GM12878 (cell line): ENCODE measurements around the gene EOLA1. TPM values are rescaled to one million over a fixed set of nuclear protein-coding genes. Genes with fewer than 3 reads are reported as not detected.

Source experiments
- ATAC-seq: fragments of 200-7000 bp; cut with Tn5 transposase; 3 replicates; pipeline ENCODE4 v1.9.1; 2020; ENCODE audit warnings: mild to moderate bottlenecking, moderate library complexity
- BruUV-seq: library from RNA; stranded (reverse); fragments of 400-500 nt; replicated peaks from 2 replicates; lab custom pipeline; 2021; lab: Mats Ljungman, UMichigan
- CTCF ChIA-PET: fragments of 300-600 bp; sonication (Branson Sonifier 250); formaldehyde crosslinking; extraction: SDS; loops from one replicate; lab custom pipeline; 2021; ENCODE audit warnings: inconsistent platforms; lab: Yijun Ruan, JAX
- POLR2A ChIA-PET: fragments of 350-600 bp; formaldehyde crosslinking; extraction: SDS; loops from one replicate; lab custom pipeline; 2021; ENCODE audit warnings: inconsistent platforms; lab: Charles Lee
- RAD21 ChIA-PET: fragments of 300-600 bp; sonication (Branson Sonifier 250); formaldehyde crosslinking; loops from one replicate; lab custom pipeline; 2023; ENCODE audit warnings: antibody characterized with exemption; ENCODE audit not compliant: unreplicated experiment; lab: Charles Lee
- SMC1A ChIA-PET: fragments of 300-600 bp; sonication (Branson Sonifier 250); formaldehyde crosslinking; loops from one replicate; lab custom pipeline; 2023; ENCODE audit not compliant: unreplicated experiment, uncharacterized antibody; lab: Charles Lee
- DNase-seq: peaks from one replicate; pipeline ENCODE4 v3.0.0-alpha.2; 2011; ENCODE audit warnings: low read depth, low spot score
- FAIRE-seq: peaks from 3 replicates; lab custom pipeline; 2011; peaks lifted over from hg19 to GRCh38; lab: Jason Lieb, UNC
- H2AFZ ChIP-seq: 2 replicates; pipeline ENCODE4 v1.6.0; 2011; ENCODE audit warnings: low read depth, low read length, control low read depth; ENCODE audit not compliant: control insufficient read depth
- H3K27ac ChIP-seq: 2 replicates; pipeline ENCODE4 v1.5.1; 2011; ENCODE audit warnings: control low read depth; ENCODE audit not compliant: control insufficient read depth, insufficient read depth
- H3K27me3 ChIP-seq, 2 experiments: replicated peaks in 1 of 2; 2 replicates each; pipeline versions ENCODE4 v1.6.0 to v1.6.1; 2011; ENCODE audit warnings: low read length in 1 of 2; ENCODE audit not compliant: control insufficient read depth in 2 of 2, insufficient read depth in 2 of 2
- H3K36me3 ChIP-seq, 2 experiments: 2 replicates each; pipeline ENCODE4 v1.5.1; 2011; ENCODE audit warnings: low read length in 1 of 2; ENCODE audit not compliant: control insufficient read depth in 2 of 2, insufficient read depth in 2 of 2
- H3K4me1 ChIP-seq: 2 replicates; pipeline ENCODE4 v1.6.1; 2011; ENCODE audit warnings: mild to moderate bottlenecking, low read length, moderate library complexity, mixed read lengths; ENCODE audit not compliant: control insufficient read depth, insufficient read depth
- H3K4me2 ChIP-seq: 2 replicates; pipeline ENCODE4 v1.6.0; 2011; ENCODE audit warnings: control low read depth; ENCODE audit not compliant: control insufficient read depth, insufficient read depth
- H3K4me3 ChIP-seq: fragments of 200-600 bp; sonication (generic); 2 replicates; pipeline ENCODE4 v1.5.1; 2016
- H3K79me2 ChIP-seq: 2 replicates; pipeline ENCODE4 v1.6.0; 2011; ENCODE audit warnings: low read length; ENCODE audit not compliant: control insufficient read depth, insufficient read depth
- H3K9ac ChIP-seq: 2 replicates; pipeline ENCODE4 v1.8.0; 2011; ENCODE audit warnings: low read length, control low read depth, mixed read lengths; ENCODE audit not compliant: control insufficient read depth, insufficient read depth
- H3K9me3 ChIP-seq: replicated peaks from 3 replicates; pipeline ENCODE4 v1.5.1; 2011; ENCODE audit warnings: mild to moderate bottlenecking, low read length; ENCODE audit not compliant: control insufficient read depth, insufficient read depth
- H4K20me1 ChIP-seq: 2 replicates; pipeline ENCODE4 v1.6.0; 2011; ENCODE audit not compliant: control insufficient read depth, insufficient read depth
- DPF2 ChIP-seq: fragments of 450-650 bp; IDR thresholded peaks from 2 replicates; pipeline ENCODE4 v1.6.1; 2017; ENCODE audit warnings: mild to moderate bottlenecking
- JUND ChIP-seq: IDR thresholded peaks from 2 replicates; pipeline ENCODE4 v1.6.1; 2012; ENCODE audit warnings: low read depth, mild to moderate bottlenecking, low read length, improper control_type of control experiment, moderate library complexity
- KAT2A ChIP-seq: conservative IDR thresholded peaks from 2 replicates; pipeline ENCODE4 v1.6.1; 2011; ENCODE audit warnings: low read depth, low read length; ENCODE audit not compliant: control insufficient read depth
- KLF5 ChIP-seq: fragments of 450-650 bp; IDR thresholded peaks from 2 replicates; pipeline ENCODE4 v1.6.1; 2014; ENCODE audit warnings: mild to moderate bottlenecking; ENCODE audit not compliant: partially characterized antibody
- NBN ChIP-seq: fragments of 450-650 bp; IDR thresholded peaks from 2 replicates; pipeline ENCODE4 v1.6.1; 2016
- NFIC ChIP-seq: IDR thresholded peaks from 2 replicates; pipeline ENCODE4 v1.6.1; 2012; ENCODE audit warnings: low read depth, mild to moderate bottlenecking, inconsistent platforms, low read length, moderate library complexity
- NFXL1 ChIP-seq: fragments of 450-650 bp; IDR thresholded peaks from 2 replicates; pipeline ENCODE4 v1.6.1; 2017; ENCODE audit warnings: antibody characterized with exemption, mild to moderate bottlenecking, borderline replicate concordance
- POLR2AphosphoS2 ChIP-seq: IDR thresholded peaks from 2 replicates; pipeline ENCODE4 v1.6.1; 2011; ENCODE audit warnings: low read depth, mild to moderate bottlenecking, low read length, improper control_type of control experiment, moderate library complexity
- RAD21 ChIP-seq: IDR thresholded peaks from 2 replicates; pipeline ENCODE4 v1.6.1; 2011; ENCODE audit warnings: mild to moderate bottlenecking, low read depth, low read length, moderate library complexity; ENCODE audit not compliant: insufficient read depth
- SIX5 ChIP-seq: IDR thresholded peaks from 2 replicates; pipeline ENCODE4 v1.6.1; 2011; ENCODE audit warnings: mild to moderate bottlenecking, low read depth, low read length, moderate library complexity; ENCODE audit not compliant: severe bottlenecking
- SMC3 ChIP-seq: IDR thresholded peaks from 2 replicates; pipeline ENCODE4 v1.6.1; 2011; ENCODE audit warnings: low read length, improper control_type of control experiment, borderline replicate concordance
- TARDBP ChIP-seq: IDR thresholded peaks from 2 replicates; pipeline ENCODE4 v1.6.1; 2016; ENCODE audit warnings: borderline replicate concordance
- YBX1 ChIP-seq: fragments of 450-650 bp; IDR thresholded peaks from 2 replicates; pipeline ENCODE4 v1.6.1; 2016; ENCODE audit warnings: antibody characterized with exemption
- WGBS: methylation state at CpG from one replicate; pipeline ENCODE4 v1.1.6; 2016; ENCODE audit warnings: low lambda C conversion rate; ENCODE audit not compliant: insufficient replicate concordance, insufficient coverage; ENCODE audit errors: missing lambda C conversion rate; 5-methylcytosine and 5-hydroxymethylcytosine counted together
- in situ Hi-C: fragments of 300-500 bp; cut with MboI; formaldehyde crosslinking; loops from 9 replicates; pipeline ENCODE4 v1.14.3; 2018; ENCODE audit warnings: mixed read lengths
- intact Hi-C: fragments of 100-400 bp; cut with micrococcal nuclease; formaldehyde crosslinking; loops from one replicate; pipeline ENCODE4 v1.14.2; 2022; ENCODE audit not compliant: unreplicated experiment
- polyA plus RNA-seq, 11 experiments: library from polyadenylated mRNA; depleted of rRNA in 4 of 11; unstranded in 6 of 11; stranded (reverse) in 5 of 11; fragments of >200 nt; fragmentation: Nextera tagmentation in 4 of 11; fragmentation: Illumina TruSeq in 1 of 11; extraction: Ambion mirVana in 4 of 11; extraction: Trizol in 1 of 11; gene quantifications; 1 replicate in 1 of 11; 2 replicates in 10 of 11; pipeline versions ENCODE4 v1.2.1 to v1.2.3, GENCODE V29; 2011 to 2016; ENCODE audit warnings: inconsistent platforms in 2 of 11, missing spikeins in 2 of 11, low read depth in 1 of 11
- total RNA-seq, 4 experiments: library from RNA; depleted of rRNA in 3 of 4; stranded (reverse); fragments of >200 nt in 3 of 4; fragmentation: Illumina TruSeq in 1 of 4; extraction: Trizol in 1 of 4; gene quantifications; 2 replicates each; pipeline versions ENCODE4 v1.2.1 to v1.2.3, GENCODE V29; 2013 to 2021
- TF ChIP-seq, protein P1 (sequence below): fragments of 450-650 bp; IDR thresholded peaks from 2 replicates; pipeline ENCODE4 v1.6.1; 2016; ENCODE audit warnings: mild to moderate bottlenecking
- TF ChIP-seq, protein P2 (sequence below), 3 experiments: IDR thresholded peaks in 2 of 3; conservative IDR thresholded peaks in 1 of 3; 2 replicates each; pipeline ENCODE4 v1.5.1; 2011; ENCODE audit warnings: low read depth in 3 of 3, low read length in 3 of 3, mild to moderate bottlenecking in 3 of 3, control low read depth in 2 of 3, moderate library complexity in 2 of 3, inconsistent platforms in 1 of 3, mixed read lengths in 1 of 3; ENCODE audit not compliant: control insufficient read depth in 2 of 3, insufficient read depth in 1 of 3; ENCODE audit errors: extremely low read depth in 1 of 3
- TF ChIP-seq, protein P3 (sequence below): fragments of 450-650 bp; IDR thresholded peaks from 2 replicates; pipeline ENCODE4 v1.6.1; 2017; ENCODE audit warnings: low read depth, mild to moderate bottlenecking, moderate library complexity
- TF ChIP-seq, protein P4 (sequence below): fragments of 450-650 bp; IDR thresholded peaks from 2 replicates; pipeline ENCODE4 v1.6.1; 2016; ENCODE audit warnings: mild to moderate bottlenecking

The EOLA1 gene
- total and polyA plus RNA-seq, 10 of the 15 experiments (the other 5 are each of a cell fraction or from before 2014, with no cell fraction given) = 9.2 to 42.3 (median 24.3) TPM

DNA sequence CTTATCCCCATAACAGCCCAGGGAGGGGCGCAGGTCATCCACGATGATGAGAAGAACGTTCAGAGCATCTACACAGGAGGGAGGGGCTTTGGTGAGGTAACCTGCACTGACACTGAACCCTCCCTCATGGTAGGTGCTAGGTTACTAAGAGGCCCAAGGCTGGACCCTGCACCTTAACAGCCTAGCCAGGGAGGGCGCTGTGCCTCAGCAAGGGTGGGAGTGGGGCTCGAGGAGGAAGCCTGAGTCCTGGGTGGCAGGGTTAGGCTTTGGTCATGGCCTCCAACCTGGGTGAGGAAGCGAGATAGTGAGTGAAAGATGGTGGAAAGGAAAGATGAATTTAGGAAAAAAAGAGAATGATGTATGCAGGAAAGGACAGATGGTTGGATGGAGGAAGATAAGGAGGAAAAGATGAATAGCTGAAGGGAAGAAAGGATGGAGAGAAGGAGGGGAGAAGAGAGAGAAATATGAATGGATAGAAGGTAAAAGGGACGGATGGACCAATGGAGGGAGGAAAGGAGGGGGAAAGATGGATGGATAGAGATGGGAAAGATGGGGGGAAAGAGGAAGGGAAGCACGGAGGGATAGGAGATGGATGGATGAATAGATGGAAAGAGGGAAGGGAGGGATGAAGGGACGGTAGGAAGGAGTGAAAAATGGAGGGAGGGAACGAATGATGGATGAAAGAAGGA is 36.4 kb upstream of the EOLA1 start:
- Histone ChIP-seq H3K9ac (peak overlapping the region; percentile 65), H3K27me3 (no peaks in the 10 kb centered on the region; a peak in 1 of 4 replicates), H2AFZ (no peak overlapping the region; the same call in 1 of the 2 replicates), H3K9me3 (no peaks in the 10 kb centered on the region), H4K20me1 (no peaks in the 10 kb centered on the region; the same call in 1 of the 2 replicates), H3K79me2 (peaks cover 9% of the 10 kb centered on the region), H3K36me3 (no peaks in the 10 kb centered on the region), H3K27ac (peak overlapping the region; percentile 67), H3K4me3 (peak overlapping the region; percentile 65), H3K4me1 (peaks cover 23% of the 10 kb centered on the region), H3K4me2 (peak overlapping the region; percentile 69)
- ChIA-PET CTCF (interaction anchor here (1.3 to 2.3 kb wide), 2 partner anchors 9 to 35 kb away, joined by 4 to 16 read pairs; partner anchors contain the start of gene EOLA1), RAD21 (interaction anchor here (1.1 to 1.8 kb wide), 2 partner anchors 36 kb away, joined by 3 to 13 read pairs; partner anchors contain the start of gene EOLA1), SMC1A (no interaction called here), POLR2A (interaction anchor here (0.9 to 1.9 kb wide), 6 partner anchors 10 to 436 kb away, joined by 3 to 12 read pairs (median 4); partner anchors contain the start of gene EOLA2)
- in situ Hi-C loops (loop anchor here (25.0 kb wide), 1 partner anchor 1183 kb away; the partner anchor contains the start of gene MTMR1), intact Hi-C loops (loop anchor here (2.0 to 10.0 kb wide), 2 partner anchors 36 to 430 kb away; partner anchors contain the start of genes EOLA1 and EOLA2)
- ATAC-seq (peak; percentile 75), FAIRE-seq (no peak), DNase-seq (no peak)
- BruUV-seq = TSS peak; percentile 60
- WGBS = 11% methylated on average over 8 of the region's 10 CpGs
- TF ChIP-seq NFIC (no peak), JUND (no peak), KAT2A (no peak), KLF5 (no peak), NFXL1 (no peak), DPF2 (no peak), YBX1 (peak; percentile 75; the same call in 1 of the 2 replicates), SMC3 (no peak), POLR2AphosphoS2 (no peak), TARDBP (no peak), NBN (peak; percentile 87), RAD21 (0 out of 2 replicates have a peak, but pooled peaks have one; percentile 14), SIX5 (no peak)
- TF ChIP-seq, protein P1, sequence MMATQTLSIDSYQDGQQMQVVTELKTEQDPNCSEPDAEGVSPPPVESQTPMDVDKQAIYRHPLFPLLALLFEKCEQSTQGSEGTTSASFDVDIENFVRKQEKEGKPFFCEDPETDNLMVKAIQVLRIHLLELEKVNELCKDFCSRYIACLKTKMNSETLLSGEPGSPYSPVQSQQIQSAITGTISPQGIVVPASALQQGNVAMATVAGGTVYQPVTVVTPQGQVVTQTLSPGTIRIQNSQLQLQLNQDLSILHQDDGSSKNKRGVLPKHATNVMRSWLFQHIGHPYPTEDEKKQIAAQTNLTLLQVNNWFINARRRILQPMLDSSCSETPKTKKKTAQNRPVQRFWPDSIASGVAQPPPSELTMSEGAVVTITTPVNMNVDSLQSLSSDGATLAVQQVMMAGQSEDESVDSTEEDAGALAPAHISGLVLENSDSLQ = peak; percentile 24; the same call in 1 of the 2 replicates
- TF ChIP-seq, protein P2, sequence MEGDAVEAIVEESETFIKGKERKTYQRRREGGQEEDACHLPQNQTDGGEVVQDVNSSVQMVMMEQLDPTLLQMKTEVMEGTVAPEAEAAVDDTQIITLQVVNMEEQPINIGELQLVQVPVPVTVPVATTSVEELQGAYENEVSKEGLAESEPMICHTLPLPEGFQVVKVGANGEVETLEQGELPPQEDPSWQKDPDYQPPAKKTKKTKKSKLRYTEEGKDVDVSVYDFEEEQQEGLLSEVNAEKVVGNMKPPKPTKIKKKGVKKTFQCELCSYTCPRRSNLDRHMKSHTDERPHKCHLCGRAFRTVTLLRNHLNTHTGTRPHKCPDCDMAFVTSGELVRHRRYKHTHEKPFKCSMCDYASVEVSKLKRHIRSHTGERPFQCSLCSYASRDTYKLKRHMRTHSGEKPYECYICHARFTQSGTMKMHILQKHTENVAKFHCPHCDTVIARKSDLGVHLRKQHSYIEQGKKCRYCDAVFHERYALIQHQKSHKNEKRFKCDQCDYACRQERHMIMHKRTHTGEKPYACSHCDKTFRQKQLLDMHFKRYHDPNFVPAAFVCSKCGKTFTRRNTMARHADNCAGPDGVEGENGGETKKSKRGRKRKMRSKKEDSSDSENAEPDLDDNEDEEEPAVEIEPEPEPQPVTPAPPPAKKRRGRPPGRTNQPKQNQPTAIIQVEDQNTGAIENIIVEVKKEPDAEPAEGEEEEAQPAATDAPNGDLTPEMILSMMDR (IDR thresholded peaks at IDR 0.05 in 2 of 3, conservative IDR thresholded peaks at IDR 0.05 in 1 of 3; ENCODE audit: control insufficient read depth in 2 of 3, extremely low read depth in 1 of 3, insufficient read depth in 1 of 3, low read depth in 3 of 3, low read length in 3 of 3) = peak; percentile 53 to 67 (median 59)
- TF ChIP-seq, protein P3, sequence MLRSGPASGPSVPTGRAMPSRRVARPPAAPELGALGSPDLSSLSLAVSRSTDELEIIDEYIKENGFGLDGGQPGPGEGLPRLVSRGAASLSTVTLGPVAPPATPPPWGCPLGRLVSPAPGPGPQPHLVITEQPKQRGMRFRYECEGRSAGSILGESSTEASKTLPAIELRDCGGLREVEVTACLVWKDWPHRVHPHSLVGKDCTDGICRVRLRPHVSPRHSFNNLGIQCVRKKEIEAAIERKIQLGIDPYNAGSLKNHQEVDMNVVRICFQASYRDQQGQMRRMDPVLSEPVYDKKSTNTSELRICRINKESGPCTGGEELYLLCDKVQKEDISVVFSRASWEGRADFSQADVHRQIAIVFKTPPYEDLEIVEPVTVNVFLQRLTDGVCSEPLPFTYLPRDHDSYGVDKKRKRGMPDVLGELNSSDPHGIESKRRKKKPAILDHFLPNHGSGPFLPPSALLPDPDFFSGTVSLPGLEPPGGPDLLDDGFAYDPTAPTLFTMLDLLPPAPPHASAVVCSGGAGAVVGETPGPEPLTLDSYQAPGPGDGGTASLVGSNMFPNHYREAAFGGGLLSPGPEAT = no peak
- TF ChIP-seq, protein P4, sequence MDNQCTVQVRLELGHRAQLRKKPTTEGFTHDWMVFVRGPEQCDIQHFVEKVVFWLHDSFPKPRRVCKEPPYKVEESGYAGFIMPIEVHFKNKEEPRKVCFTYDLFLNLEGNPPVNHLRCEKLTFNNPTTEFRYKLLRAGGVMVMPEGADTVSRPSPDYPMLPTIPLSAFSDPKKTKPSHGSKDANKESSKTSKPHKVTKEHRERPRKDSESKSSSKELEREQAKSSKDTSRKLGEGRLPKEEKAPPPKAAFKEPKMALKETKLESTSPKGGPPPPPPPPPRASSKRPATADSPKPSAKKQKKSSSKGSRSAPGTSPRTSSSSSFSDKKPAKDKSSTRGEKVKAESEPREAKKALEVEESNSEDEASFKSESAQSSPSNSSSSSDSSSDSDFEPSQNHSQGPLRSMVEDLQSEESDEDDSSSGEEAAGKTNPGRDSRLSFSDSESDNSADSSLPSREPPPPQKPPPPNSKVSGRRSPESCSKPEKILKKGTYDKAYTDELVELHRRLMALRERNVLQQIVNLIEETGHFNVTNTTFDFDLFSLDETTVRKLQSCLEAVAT = peak; percentile 81; the same call in 1 of the 2 replicates
